DOHH2 (cell line): ENCODE data around the gene TTC7B.

Experiments
- H3F3A ChIP-seq: fragments of 200-600 bp; sonication (generic), shearing (Covaris generic); 2 replicates; pipeline ENCODE4 v1.6.0; 2016; ENCODE audit warnings: antibody characterized with exemption, mild to moderate bottlenecking; ENCODE audit not compliant: control insufficient read depth, insufficient read depth
- H3K27ac ChIP-seq: fragments of 200-600 bp; sonication (generic); 2 replicates; pipeline ENCODE4 v1.5.1; 2014; ENCODE audit warnings: low read depth, mild to moderate bottlenecking, low read length, moderate library complexity
- H3K27me3 ChIP-seq: fragments of 200-600 bp; sonication (generic); 2 replicates; pipeline ENCODE4 v1.6.1; 2014; ENCODE audit warnings: mild to moderate bottlenecking, low read length, mixed read lengths; ENCODE audit not compliant: control insufficient read depth
- H3K36me3 ChIP-seq: fragments of 200-600 bp; sonication (generic); 2 replicates; pipeline ENCODE4 v1.6.1; 2014; ENCODE audit warnings: mild to moderate bottlenecking, low read length, moderate library complexity, mixed read lengths; ENCODE audit not compliant: control insufficient read depth
- H3K4me1 ChIP-seq: fragments of 200-600 bp; sonication (generic); 2 replicates; pipeline ENCODE4 v1.6.1; 2014; ENCODE audit warnings: mild to moderate bottlenecking, low read length, mixed read lengths; ENCODE audit not compliant: control insufficient read depth
- H3K4me2 ChIP-seq: fragments of 200-600 bp; sonication (generic); 2 replicates; pipeline ENCODE4 v1.6.0; 2014; ENCODE audit warnings: mild to moderate bottlenecking, low read length, moderate library complexity
- H3K4me3 ChIP-seq: fragments of 200-600 bp; sonication (generic); 2 replicates; pipeline ENCODE4 v1.5.1; 2014; ENCODE audit warnings: mild to moderate bottlenecking, low read length, mixed read lengths
- H3K79me2 ChIP-seq: fragments of 200-600 bp; sonication (generic); 2 replicates; pipeline ENCODE4 v1.6.1; 2014; ENCODE audit warnings: mild to moderate bottlenecking, low read length, mixed read lengths; ENCODE audit not compliant: control insufficient read depth
- H3K9me2 ChIP-seq: fragments of 200-600 bp; sonication (generic); replicated peaks from 2 replicates; pipeline ENCODE4 v1.6.1; 2014; ENCODE audit warnings: mild to moderate bottlenecking, low read length, mixed read lengths; ENCODE audit not compliant: control insufficient read depth
- H3K9me3 ChIP-seq: fragments of 200-600 bp; sonication (generic); 2 replicates; pipeline ENCODE4 v1.6.1; 2014; ENCODE audit warnings: antibody characterized with exemption, low read length, mixed read lengths; ENCODE audit not compliant: control insufficient read depth, insufficient read depth
- H4K20me1 ChIP-seq: fragments of 200-600 bp; sonication (generic); 2 replicates; pipeline ENCODE4 v1.6.0; 2014; ENCODE audit warnings: low read depth, mild to moderate bottlenecking, antibody characterized with exemption, low read length, moderate library complexity; ENCODE audit not compliant: control insufficient read depth, insufficient read depth
- EZH2phosphoT487 ChIP-seq: fragments of 200-600 bp; sonication (generic); IDR thresholded peaks from 2 replicates; pipeline ENCODE4 v1.6.1; 2017; ENCODE audit warnings: borderline replicate concordance, mild to moderate bottlenecking, antibody characterized with exemption, low read length, moderate library complexity, mixed read lengths
- TF ChIP-seq, protein P1 (sequence below): fragments of 200-600 bp; sonication (generic); IDR thresholded peaks from one replicate; pipeline ENCODE4 v1.5.1; 2014; ENCODE audit warnings: antibody characterized with exemption, mild to moderate bottlenecking, low read depth, low read length; ENCODE audit not compliant: poor library complexity, severe bottlenecking

Gene TTC7B

DNA sequence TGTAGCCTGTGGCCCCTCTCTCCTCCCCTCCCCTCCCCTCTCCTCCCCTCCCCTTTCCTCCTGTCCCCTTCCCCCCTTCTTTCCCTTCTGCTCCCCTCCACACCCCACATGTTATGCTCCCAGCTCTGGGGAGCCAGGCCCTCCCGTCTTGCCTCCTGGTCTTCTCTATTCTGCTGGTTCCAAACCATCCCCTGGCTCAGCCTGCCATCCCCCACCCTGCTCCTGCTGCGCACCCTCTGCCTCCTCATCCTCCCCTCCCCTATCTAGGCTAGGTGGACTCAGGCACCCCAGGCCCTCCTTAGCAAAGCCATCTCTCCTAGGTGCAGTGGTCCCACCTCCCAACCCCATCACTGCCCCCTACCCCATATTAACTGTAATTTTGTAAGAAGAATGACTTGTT is 319.9 kb downstream of the TTC7B start:
- no peaks in the 10 kb centered on the region for H3K79me2 ChIP-seq
- no peaks in the 10 kb centered on the region for H4K20me1 ChIP-seq
- H3K9me2 ChIP-seq: no peaks in the 10 kb centered on the region
- TF ChIP-seq, protein P1, sequence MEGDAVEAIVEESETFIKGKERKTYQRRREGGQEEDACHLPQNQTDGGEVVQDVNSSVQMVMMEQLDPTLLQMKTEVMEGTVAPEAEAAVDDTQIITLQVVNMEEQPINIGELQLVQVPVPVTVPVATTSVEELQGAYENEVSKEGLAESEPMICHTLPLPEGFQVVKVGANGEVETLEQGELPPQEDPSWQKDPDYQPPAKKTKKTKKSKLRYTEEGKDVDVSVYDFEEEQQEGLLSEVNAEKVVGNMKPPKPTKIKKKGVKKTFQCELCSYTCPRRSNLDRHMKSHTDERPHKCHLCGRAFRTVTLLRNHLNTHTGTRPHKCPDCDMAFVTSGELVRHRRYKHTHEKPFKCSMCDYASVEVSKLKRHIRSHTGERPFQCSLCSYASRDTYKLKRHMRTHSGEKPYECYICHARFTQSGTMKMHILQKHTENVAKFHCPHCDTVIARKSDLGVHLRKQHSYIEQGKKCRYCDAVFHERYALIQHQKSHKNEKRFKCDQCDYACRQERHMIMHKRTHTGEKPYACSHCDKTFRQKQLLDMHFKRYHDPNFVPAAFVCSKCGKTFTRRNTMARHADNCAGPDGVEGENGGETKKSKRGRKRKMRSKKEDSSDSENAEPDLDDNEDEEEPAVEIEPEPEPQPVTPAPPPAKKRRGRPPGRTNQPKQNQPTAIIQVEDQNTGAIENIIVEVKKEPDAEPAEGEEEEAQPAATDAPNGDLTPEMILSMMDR: no peak
- TF ChIP-seq EZH2phosphoT487: no peak
- H3K36me3 ChIP-seq: no peaks in the 10 kb centered on the region
- H3K4me2 ChIP-seq: no peak overlapping the region
- no peaks in the 10 kb centered on the region for H3K27me3 ChIP-seq
- H3F3A ChIP-seq: no peaks in the 10 kb centered on the region
- H3K27ac ChIP-seq: no peak overlapping the region
- no peaks in the 10 kb centered on the region for H3K4me1 ChIP-seq
- no peak overlapping the region for H3K4me3 ChIP-seq
- no peaks in the 10 kb centered on the region for H3K9me3 ChIP-seq

DNA sequence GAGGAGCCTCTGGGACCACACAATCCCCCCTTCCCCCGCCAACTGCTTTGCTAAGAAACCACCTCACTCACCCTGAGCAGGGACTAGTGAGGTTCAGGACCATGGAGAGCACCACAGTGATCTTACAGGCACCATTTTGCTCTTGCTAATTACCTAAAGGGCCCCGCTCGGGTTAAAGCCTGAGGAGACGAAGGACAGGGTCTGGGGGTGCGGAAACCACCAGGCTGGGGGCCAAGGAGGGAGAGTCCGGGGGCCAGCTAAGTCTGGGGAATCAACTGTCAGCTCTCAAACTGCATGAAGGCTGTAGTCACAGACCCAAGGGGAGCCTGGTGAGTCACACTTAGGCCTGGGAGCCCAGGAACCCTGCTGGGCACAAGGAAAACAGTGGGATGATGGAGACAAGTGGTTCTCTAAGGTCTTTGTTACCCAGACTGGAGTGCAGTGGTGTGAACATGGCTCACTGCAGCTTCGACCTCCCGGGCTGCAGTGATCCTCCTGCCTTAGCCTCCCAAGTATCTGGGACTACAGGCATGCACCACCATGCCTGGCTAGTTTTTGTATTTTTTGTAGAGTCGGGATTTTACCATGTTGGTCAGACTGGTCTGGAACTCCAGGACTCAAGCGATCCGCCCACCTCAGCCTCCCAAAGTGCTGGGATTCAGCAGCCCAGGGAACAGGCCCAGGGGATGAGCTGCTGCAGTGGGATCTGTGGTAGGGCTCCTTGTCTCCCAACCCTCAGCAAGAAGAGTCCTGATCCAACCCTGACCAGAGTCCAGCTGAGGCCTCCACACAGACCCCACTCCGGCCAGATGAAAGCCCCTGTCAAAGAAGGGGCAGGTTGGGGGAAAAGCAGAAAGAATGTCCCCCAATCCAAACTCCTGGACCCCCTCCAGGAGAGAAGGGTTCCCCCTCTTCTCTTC is 320.6 kb downstream of the TTC7B start:
- Histone ChIP-seq H3K9me3 (no peaks in the 10 kb centered on the region), H4K20me1 (no peaks in the 10 kb centered on the region), H3K4me2 (no peak overlapping the region), H3K36me3 (no peaks in the 10 kb centered on the region), H3F3A (no peaks in the 10 kb centered on the region), H3K27me3 (no peaks in the 10 kb centered on the region), H3K4me3 (no peak overlapping the region), H3K4me1 (no peaks in the 10 kb centered on the region), H3K79me2 (no peaks in the 10 kb centered on the region), H3K27ac (no peak overlapping the region), H3K9me2 (no peaks in the 10 kb centered on the region)
- no peak for TF ChIP-seq EZH2phosphoT487
- TF ChIP-seq, protein P1: no peak

DNA sequence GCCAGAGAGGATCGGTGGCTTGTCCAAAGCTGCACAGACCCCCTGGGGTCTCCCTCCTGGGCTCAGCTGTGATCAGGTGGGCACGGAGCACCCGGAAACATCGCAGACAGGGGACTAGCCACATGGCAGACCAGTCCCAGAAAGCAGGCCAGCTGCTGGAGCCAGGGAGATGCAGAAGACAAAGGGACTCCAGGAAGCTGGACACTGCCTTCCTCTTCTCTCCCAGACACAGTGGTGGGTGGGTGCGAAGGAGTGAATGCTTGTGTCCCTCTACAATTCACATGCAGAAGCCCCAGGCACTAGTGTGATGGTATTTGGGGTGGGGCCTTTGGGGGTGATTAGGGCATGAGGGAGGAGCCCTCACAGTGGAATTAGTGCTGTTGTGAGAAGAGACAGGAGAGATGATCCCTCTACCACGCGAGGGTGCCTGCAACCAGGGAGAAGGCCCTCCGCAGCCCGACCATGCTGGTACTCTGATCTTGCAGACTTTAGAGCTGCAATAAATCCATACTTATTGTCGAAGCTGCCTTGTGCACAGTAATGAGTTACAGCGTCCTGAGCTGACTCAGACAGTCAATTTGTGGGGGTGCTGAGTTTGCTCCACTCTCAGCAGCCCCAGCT is 324.2 kb downstream of the TTC7B start:
- TF ChIP-seq, protein P1: no peak
- TF ChIP-seq EZH2phosphoT487: no peak
- H3K4me3 ChIP-seq: no peak overlapping the region
- H3K27ac ChIP-seq: no peak overlapping the region
- H3F3A ChIP-seq: no peaks in the 10 kb centered on the region
- no peaks in the 10 kb centered on the region for H3K9me3 ChIP-seq
- no peaks in the 10 kb centered on the region for H3K36me3 ChIP-seq
- H3K27me3 ChIP-seq: no peaks in the 10 kb centered on the region
- no peaks in the 10 kb centered on the region for H3K79me2 ChIP-seq
- no peaks in the 10 kb centered on the region for H3K9me2 ChIP-seq
- H4K20me1 ChIP-seq: no peaks in the 10 kb centered on the region
- no peak overlapping the region for H3K4me2 ChIP-seq
- no peaks in the 10 kb centered on the region for H3K4me1 ChIP-seq
